ENCODE results near the gene SERP2. TPM values are rescaled to one million over a fixed set of nuclear protein-coding genes. Genes with fewer than 3 reads are reported as not detected.

SERP2 gene
- total RNA-seq, 1 donor, result 5.8 TPM

- H3K9me3 ChIP-seq (ENCODE audit: low read depth, low read length), result no peaks in the 10 kb centered on the region
- H3K4me3 ChIP-seq (ENCODE audit: insufficient read depth, low read length), result no peak overlapping the region
- TF ChIP-seq CTCF (IDR thresholded peaks at IDR 0.05; ENCODE audit: extremely low read depth, low read depth, low read length), result no peak
- peaks cover 13% of the 10 kb centered on the region for H3K27me3 ChIP-seq (ENCODE audit: insufficient read depth, low read length)
- H3K4me1 ChIP-seq (ENCODE audit: insufficient read depth, low read length), result no peaks in the 10 kb centered on the region
- DNase-seq (ENCODE audit: insufficient read length, low spot score, missing footprints), result no peak
- H3K36me3 ChIP-seq (ENCODE audit: insufficient read depth, low read length), result no peaks in the 10 kb centered on the region
- peak overlapping the region; percentile 23 for H3K4me2 ChIP-seq (ENCODE audit: insufficient read depth, low read length)
- no peak overlapping the region for H2AFZ ChIP-seq (ENCODE audit: low read length)
- no peaks in the 10 kb centered on the region for H4K20me1 ChIP-seq (ENCODE audit: insufficient read depth, low read length)
- no peak overlapping the region for H3K27ac ChIP-seq (ENCODE audit: low read depth, low read length)
- no peaks in the 10 kb centered on the region for H3K79me2 ChIP-seq (ENCODE audit: insufficient read depth, low read length)
Measured at GRCh38 chr13:44404261-44405132, 30.9 kb downstream of the SERP2 start.

GRCh38 chr13:44406617-44407016 lies 33.0 kb downstream of the SERP2 start:
- H3K4me1 ChIP-seq (ENCODE audit: insufficient read depth, low read length), result no peaks in the 10 kb centered on the region
- no peaks in the 10 kb centered on the region for H4K20me1 ChIP-seq (ENCODE audit: insufficient read depth, low read length)
- H3K36me3 ChIP-seq (ENCODE audit: insufficient read depth, low read length), result no peaks in the 10 kb centered on the region
- no peak overlapping the region for H3K4me3 ChIP-seq (ENCODE audit: insufficient read depth, low read length)
- TF ChIP-seq CTCF (IDR thresholded peaks at IDR 0.05; ENCODE audit: extremely low read depth, low read depth, low read length), result no peak
- no peak overlapping the region for H3K4me2 ChIP-seq (ENCODE audit: insufficient read depth, low read length)
- no peaks in the 10 kb centered on the region for H3K79me2 ChIP-seq (ENCODE audit: insufficient read depth, low read length)
- H2AFZ ChIP-seq (ENCODE audit: low read length), result no peak overlapping the region
- peaks cover 13% of the 10 kb centered on the region for H3K27me3 ChIP-seq (ENCODE audit: insufficient read depth, low read length)
- H3K9me3 ChIP-seq (ENCODE audit: low read depth, low read length), result no peaks in the 10 kb centered on the region
- no peak overlapping the region for H3K27ac ChIP-seq (ENCODE audit: low read depth, low read length)
- DNase-seq (ENCODE audit: insufficient read length, low spot score, missing footprints), result no peak

GRCh38 chr13:44407379-44407778 lies 33.8 kb downstream of the SERP2 start:
- Histone ChIP-seq H3K27ac (ENCODE audit: low read depth, low read length) (no peak overlapping the region), H3K9me3 (ENCODE audit: low read depth, low read length) (no peaks in the 10 kb centered on the region), H3K4me1 (ENCODE audit: insufficient read depth, low read length) (no peaks in the 10 kb centered on the region), H2AFZ (ENCODE audit: low read length) (no peak overlapping the region), H3K4me2 (ENCODE audit: insufficient read depth, low read length) (no peak overlapping the region), H3K27me3 (ENCODE audit: insufficient read depth, low read length) (peaks cover 13% of the 10 kb centered on the region), H3K36me3 (ENCODE audit: insufficient read depth, low read length) (no peaks in the 10 kb centered on the region), H3K79me2 (ENCODE audit: insufficient read depth, low read length) (no peaks in the 10 kb centered on the region), H3K4me3 (ENCODE audit: insufficient read depth, low read length) (no peak overlapping the region), H4K20me1 (ENCODE audit: insufficient read depth, low read length) (no peaks in the 10 kb centered on the region)
- DNase-seq (ENCODE audit: insufficient read length, low spot score, missing footprints), result no peak
- TF ChIP-seq CTCF (IDR thresholded peaks at IDR 0.05; ENCODE audit: extremely low read depth, low read depth, low read length), result no peak

DNA sequence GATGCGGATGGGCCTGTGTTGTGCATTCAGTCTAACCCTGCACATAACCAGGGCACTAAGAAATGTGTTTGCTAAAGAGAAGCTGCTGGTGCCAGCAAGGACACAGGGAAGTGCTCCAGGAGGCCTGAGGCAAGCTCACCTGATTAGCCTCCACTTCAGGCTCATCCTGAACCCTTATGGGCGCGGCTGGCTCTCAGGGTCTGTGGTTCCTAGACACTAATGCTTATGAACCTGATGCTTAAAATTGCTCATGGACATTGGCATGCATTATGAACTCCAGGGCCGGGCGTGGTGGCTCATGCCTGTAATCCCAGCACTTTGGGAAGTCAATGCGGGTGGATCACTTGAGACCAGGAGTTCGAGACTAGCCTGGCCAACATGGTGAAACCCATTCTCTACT lies 34.3 kb downstream of the SERP2 start:
- H3K9me3 ChIP-seq (ENCODE audit: low read depth, low read length), result no peaks in the 10 kb centered on the region
- no peaks in the 10 kb centered on the region for H3K79me2 ChIP-seq (ENCODE audit: insufficient read depth, low read length)
- H3K27ac ChIP-seq (ENCODE audit: low read depth, low read length), result no peak overlapping the region
- no peak overlapping the region for H2AFZ ChIP-seq (ENCODE audit: low read length)
- no peak for TF ChIP-seq CTCF (IDR thresholded peaks at IDR 0.05; ENCODE audit: extremely low read depth, low read depth, low read length)
- H3K4me1 ChIP-seq (ENCODE audit: insufficient read depth, low read length), result no peaks in the 10 kb centered on the region
- no peak overlapping the region for H3K4me2 ChIP-seq (ENCODE audit: insufficient read depth, low read length)
- DNase-seq (ENCODE audit: insufficient read length, low spot score, missing footprints), result no peak
- H3K4me3 ChIP-seq (ENCODE audit: insufficient read depth, low read length), result no peak overlapping the region
- peaks cover 13% of the 10 kb centered on the region for H3K27me3 ChIP-seq (ENCODE audit: insufficient read depth, low read length)
- no peaks in the 10 kb centered on the region for H3K36me3 ChIP-seq (ENCODE audit: insufficient read depth, low read length)
- H4K20me1 ChIP-seq (ENCODE audit: insufficient read depth, low read length), result no peaks in the 10 kb centered on the region
